ENCODE data around the gene IRGC.

The IRGC gene

DNA sequence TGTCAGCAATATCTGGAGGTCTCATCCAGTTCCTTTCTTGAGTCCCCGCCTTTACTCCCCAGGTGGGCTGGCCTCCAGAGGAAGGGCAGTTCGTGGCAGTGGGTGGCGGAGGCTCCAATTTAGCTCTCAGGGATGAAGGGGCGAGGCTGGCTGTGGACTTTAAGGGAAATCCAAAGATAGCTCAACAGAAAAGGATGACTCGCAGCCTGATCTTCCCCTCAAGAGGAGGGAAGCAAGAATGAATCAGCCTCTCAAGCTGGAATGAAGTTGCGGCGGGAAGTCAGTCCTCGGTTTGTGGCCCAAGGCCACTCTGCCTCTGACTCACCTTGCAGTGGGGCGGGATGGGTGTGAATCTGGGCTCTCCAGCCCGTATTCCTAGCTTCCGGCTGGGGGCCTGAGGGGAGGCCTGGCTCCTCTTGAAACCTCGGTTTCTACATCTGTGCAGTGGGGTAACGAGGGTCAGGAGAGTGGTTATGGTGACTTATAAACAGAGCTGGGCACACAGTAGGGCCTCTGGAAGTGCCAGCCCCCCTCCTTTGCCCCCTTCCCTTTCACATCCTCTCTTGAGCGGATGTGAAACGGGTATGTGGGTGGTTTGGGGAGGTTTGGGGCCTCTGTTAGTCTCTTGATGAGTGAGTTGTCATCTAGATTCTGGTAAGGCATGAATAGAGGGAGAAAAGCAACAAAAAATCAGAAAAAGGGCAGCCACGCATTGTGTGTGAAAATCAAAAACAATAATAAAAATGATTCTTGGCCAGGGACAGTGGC, 49.4 kb downstream of the IRGC start:
- Histone ChIP-seq H3K36me3 (ENCODE audit: insufficient read depth, low read length) (peaks cover 18% of the 10 kb centered on the region; the same call in 1 of the 2 replicates), H3K27me3 (ENCODE audit: insufficient read depth, low read length) (no peaks in the 10 kb centered on the region), H3K9me3 (ENCODE audit: low read length) (no peaks in the 10 kb centered on the region), H2AFZ (ENCODE audit: low read length) (no peak overlapping the region), H3K79me2 (ENCODE audit: insufficient read depth, low read length) (no peaks in the 10 kb centered on the region), H3K9ac (ENCODE audit: low read length) (peak overlapping the region; percentile 64), H3K27ac (ENCODE audit: low read depth, low read length, poor library complexity, severe bottlenecking) (peak overlapping the region; percentile 97), H3F3A (ENCODE audit: insufficient read depth, low read length) (no peaks in the 10 kb centered on the region), H4K20me1 (ENCODE audit: insufficient read depth, low read length) (no peaks in the 10 kb centered on the region), H3K9me2 (ENCODE audit: low read depth, low read length) (no peaks in the 10 kb centered on the region), H3K4me2 (ENCODE audit: low read length) (peak overlapping the region; percentile 59), H3K4me1 (ENCODE audit: insufficient read depth, low read length, severe bottlenecking) (peaks cover 26% of the 10 kb centered on the region), H3K4me3 (ENCODE audit: low read depth, low read length, poor library complexity, severe bottlenecking) (no peak overlapping the region)
- no peak for TF ChIP-seq EZH2 (IDR thresholded peaks at IDR 0.05; ENCODE audit: borderline replicate concordance, low read length)
- TF ChIP-seq, protein P1, sequence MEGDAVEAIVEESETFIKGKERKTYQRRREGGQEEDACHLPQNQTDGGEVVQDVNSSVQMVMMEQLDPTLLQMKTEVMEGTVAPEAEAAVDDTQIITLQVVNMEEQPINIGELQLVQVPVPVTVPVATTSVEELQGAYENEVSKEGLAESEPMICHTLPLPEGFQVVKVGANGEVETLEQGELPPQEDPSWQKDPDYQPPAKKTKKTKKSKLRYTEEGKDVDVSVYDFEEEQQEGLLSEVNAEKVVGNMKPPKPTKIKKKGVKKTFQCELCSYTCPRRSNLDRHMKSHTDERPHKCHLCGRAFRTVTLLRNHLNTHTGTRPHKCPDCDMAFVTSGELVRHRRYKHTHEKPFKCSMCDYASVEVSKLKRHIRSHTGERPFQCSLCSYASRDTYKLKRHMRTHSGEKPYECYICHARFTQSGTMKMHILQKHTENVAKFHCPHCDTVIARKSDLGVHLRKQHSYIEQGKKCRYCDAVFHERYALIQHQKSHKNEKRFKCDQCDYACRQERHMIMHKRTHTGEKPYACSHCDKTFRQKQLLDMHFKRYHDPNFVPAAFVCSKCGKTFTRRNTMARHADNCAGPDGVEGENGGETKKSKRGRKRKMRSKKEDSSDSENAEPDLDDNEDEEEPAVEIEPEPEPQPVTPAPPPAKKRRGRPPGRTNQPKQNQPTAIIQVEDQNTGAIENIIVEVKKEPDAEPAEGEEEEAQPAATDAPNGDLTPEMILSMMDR (IDR thresholded peaks at IDR 0.05; ENCODE audit: low read length): no peak

DNA sequence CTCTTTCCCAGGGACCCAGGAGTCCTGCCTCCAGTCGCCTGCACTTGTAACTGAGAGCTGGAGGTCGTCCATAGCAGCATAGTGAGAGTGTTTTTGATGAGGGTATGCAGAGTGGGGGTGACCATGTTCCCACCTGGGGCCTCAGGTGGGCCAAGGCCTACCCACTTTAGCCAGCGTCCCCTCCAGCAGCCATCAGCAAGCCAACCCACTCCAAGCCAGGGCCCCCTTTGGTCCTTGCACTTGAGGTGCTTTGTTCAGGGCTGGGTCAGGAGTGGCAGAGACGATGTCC, 50.8 kb downstream of the IRGC start:
- H3K27ac ChIP-seq (ENCODE audit: low read depth, low read length, poor library complexity, severe bottlenecking): peak overlapping the region; percentile 97
- H3K9me3 ChIP-seq (ENCODE audit: low read length): no peaks in the 10 kb centered on the region
- H3K79me2 ChIP-seq (ENCODE audit: insufficient read depth, low read length): no peaks in the 10 kb centered on the region
- H3K9ac ChIP-seq (ENCODE audit: low read length): peak overlapping the region; percentile 18; the same call in 1 of the 2 replicates
- H3K4me1 ChIP-seq (ENCODE audit: insufficient read depth, low read length, severe bottlenecking): peaks cover 26% of the 10 kb centered on the region
- no peaks in the 10 kb centered on the region for H3F3A ChIP-seq (ENCODE audit: insufficient read depth, low read length)
- TF ChIP-seq, protein P1 (IDR thresholded peaks at IDR 0.05; ENCODE audit: low read length): 0 out of 2 replicates have a peak, but pooled peaks have one; percentile 12
- no peak for TF ChIP-seq EZH2 (IDR thresholded peaks at IDR 0.05; ENCODE audit: borderline replicate concordance, low read length)
- no peaks in the 10 kb centered on the region for H3K9me2 ChIP-seq (ENCODE audit: low read depth, low read length)
- H4K20me1 ChIP-seq (ENCODE audit: insufficient read depth, low read length): no peaks in the 10 kb centered on the region
- no peak overlapping the region for H2AFZ ChIP-seq (ENCODE audit: low read length)
- H3K4me2 ChIP-seq (ENCODE audit: low read length): peak overlapping the region; percentile 59; the same call in 1 of the 2 replicates
- peaks cover 23% of the 10 kb centered on the region; the same call in 1 of the 2 replicates for H3K36me3 ChIP-seq (ENCODE audit: insufficient read depth, low read length)
- no peaks in the 10 kb centered on the region for H3K27me3 ChIP-seq (ENCODE audit: insufficient read depth, low read length)
- H3K4me3 ChIP-seq (ENCODE audit: low read depth, low read length, poor library complexity, severe bottlenecking): no peak overlapping the region

DNA sequence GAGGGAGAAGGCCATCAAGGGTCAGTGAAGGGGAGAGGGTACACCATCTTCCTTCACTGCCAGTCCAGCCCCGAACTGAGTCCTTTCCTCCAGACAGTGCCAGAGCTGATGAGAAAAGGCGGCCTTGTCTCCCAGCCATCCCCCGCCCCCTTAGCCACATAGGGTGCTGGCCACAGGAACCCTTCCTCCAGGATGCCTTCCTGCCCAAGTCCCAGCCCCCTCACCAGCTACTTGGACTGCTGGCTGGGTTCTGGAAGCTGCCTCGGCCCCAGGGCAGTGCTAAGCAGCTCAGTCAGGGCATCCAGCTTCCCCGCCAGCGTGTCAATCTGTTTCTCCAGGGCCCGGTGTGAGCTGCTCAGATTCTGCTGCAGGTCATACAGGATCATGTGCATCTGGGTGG, 51.4 kb downstream of the IRGC start:
- TF ChIP-seq, protein P1 (IDR thresholded peaks at IDR 0.05; ENCODE audit: low read length): no peak
- no peak for TF ChIP-seq EZH2 (IDR thresholded peaks at IDR 0.05; ENCODE audit: borderline replicate concordance, low read length)
- H3K9me3 ChIP-seq (ENCODE audit: low read length): no peaks in the 10 kb centered on the region
- H3K4me3 ChIP-seq (ENCODE audit: low read depth, low read length, poor library complexity, severe bottlenecking): no peak overlapping the region
- no peaks in the 10 kb centered on the region for H3F3A ChIP-seq (ENCODE audit: insufficient read depth, low read length)
- no peak overlapping the region for H3K9ac ChIP-seq (ENCODE audit: low read length)
- peaks cover 26% of the 10 kb centered on the region for H3K4me1 ChIP-seq (ENCODE audit: insufficient read depth, low read length, severe bottlenecking)
- no peaks in the 10 kb centered on the region for H3K27me3 ChIP-seq (ENCODE audit: insufficient read depth, low read length)
- H3K36me3 ChIP-seq (ENCODE audit: insufficient read depth, low read length): peaks cover 29% of the 10 kb centered on the region; the same call in 1 of the 2 replicates
- peak overlapping the region; percentile 97 for H3K27ac ChIP-seq (ENCODE audit: low read depth, low read length, poor library complexity, severe bottlenecking)
- H2AFZ ChIP-seq (ENCODE audit: low read length): no peak overlapping the region
- no peak overlapping the region for H3K4me2 ChIP-seq (ENCODE audit: low read length)
- H3K79me2 ChIP-seq (ENCODE audit: insufficient read depth, low read length): no peaks in the 10 kb centered on the region
- H4K20me1 ChIP-seq (ENCODE audit: insufficient read depth, low read length): no peaks in the 10 kb centered on the region
- no peaks in the 10 kb centered on the region for H3K9me2 ChIP-seq (ENCODE audit: low read depth, low read length)

Data from OCI-LY1 (cell line).